Spleen (tissue), 7 donors: ENCODE data around the gene KLHL26.

ENCODE experiments used
- POLR2A ChIP-seq, 3 donors: fragments of 450-650 bp; IDR thresholded peaks; one replicate each; pipeline ENCODE4 v1.5.1; 2017; ENCODE audit warnings: antibody characterized with exemption in 3 of 3, mild to moderate bottlenecking in 1 of 3
- TF ChIP-seq, protein P1 (sequence below), 11 experiments: fragments of 200-600 bp in 7 of 11; fragments of 450-650 bp in 4 of 11; sonication (generic) in 4 of 11; IDR thresholded peaks in 8 of 11; conservative IDR thresholded peaks in 3 of 11; 1 replicate in 7 of 11; 2 replicates in 4 of 11; pipeline versions ENCODE4 v1.4.0 to v1.8.0; 2016 to 2021; ENCODE audit warnings: antibody characterized with exemption in 11 of 11, inconsistent platforms in 4 of 11, mild to moderate bottlenecking in 1 of 11
- donor health status: DM: no; HTN: no; CAD: no; lungs with moderate emphysema.
- donor health status: DM: no; HTN: no; CAD: no.
- donor health status: DM: no; HTN: no; CAD: no.

DNA sequence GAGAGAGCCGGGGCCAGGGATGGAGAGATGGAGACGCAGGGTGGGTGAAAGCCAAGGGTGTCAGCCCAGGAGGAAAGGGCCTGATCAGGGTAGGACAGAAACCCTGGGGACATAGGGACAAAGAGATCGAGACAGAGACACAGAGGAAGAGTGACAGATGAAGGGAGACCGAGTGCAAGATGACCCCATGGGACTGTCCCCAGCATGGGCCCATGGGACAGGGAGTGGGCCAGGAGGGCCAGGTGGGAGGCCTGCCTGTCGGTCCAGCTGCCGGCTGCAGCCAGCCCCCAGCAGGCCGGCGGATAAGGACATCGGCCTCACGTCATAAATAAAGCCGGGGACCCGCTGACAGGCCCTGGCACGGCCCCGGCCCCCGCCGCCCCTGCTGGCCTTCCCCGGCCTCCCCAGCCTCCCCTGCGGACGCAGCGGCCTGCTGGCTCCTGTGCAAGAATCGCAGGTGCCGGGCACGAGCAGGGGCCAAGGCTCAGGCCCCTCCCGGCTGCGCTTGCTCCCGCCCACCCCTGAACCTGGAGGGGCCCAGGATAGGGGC lies 41.9 kb upstream of the KLHL26 start:
- TF ChIP-seq, protein P1, sequence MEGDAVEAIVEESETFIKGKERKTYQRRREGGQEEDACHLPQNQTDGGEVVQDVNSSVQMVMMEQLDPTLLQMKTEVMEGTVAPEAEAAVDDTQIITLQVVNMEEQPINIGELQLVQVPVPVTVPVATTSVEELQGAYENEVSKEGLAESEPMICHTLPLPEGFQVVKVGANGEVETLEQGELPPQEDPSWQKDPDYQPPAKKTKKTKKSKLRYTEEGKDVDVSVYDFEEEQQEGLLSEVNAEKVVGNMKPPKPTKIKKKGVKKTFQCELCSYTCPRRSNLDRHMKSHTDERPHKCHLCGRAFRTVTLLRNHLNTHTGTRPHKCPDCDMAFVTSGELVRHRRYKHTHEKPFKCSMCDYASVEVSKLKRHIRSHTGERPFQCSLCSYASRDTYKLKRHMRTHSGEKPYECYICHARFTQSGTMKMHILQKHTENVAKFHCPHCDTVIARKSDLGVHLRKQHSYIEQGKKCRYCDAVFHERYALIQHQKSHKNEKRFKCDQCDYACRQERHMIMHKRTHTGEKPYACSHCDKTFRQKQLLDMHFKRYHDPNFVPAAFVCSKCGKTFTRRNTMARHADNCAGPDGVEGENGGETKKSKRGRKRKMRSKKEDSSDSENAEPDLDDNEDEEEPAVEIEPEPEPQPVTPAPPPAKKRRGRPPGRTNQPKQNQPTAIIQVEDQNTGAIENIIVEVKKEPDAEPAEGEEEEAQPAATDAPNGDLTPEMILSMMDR (IDR thresholded peaks at IDR 0.05 in 8 of 11, conservative IDR thresholded peaks at IDR 0.05 in 3 of 11) = no peak
- no peak for TF ChIP-seq POLR2A (IDR thresholded peaks at IDR 0.05)
